HepG2 (cell line): ENCODE data around the gene TMEM164. TPM values are rescaled to one million over a fixed set of nuclear protein-coding genes. Genes with fewer than 3 reads are reported as not detected.

Experiments
- ATAC-seq: fragments of 200-7000 bp; cut with Tn5 transposase; 3 replicates; pipeline ENCODE4 v1.9.1; 2020; ENCODE audit warnings: mild to moderate bottlenecking, moderate library complexity
- BruUV-seq: library from RNA; stranded (reverse); fragments of 400-500 nt; replicated peaks from 2 replicates; lab custom pipeline; 2021; lab: Mats Ljungman, UMichigan
- CTCF ChIA-PET: fragments of 300-600 bp; formaldehyde crosslinking; extraction: SDS; loops from one replicate; lab custom pipeline; 2021; ENCODE audit warnings: low total read pairs, inconsistent platforms, low intra/inter-chr PET ratio; lab: Yijun Ruan, JAX
- POLR2A ChIA-PET: fragments of 350-600 bp; sonication (Branson Sonifier 250); formaldehyde crosslinking; loops from one replicate; lab custom pipeline; 2020; ENCODE audit warnings: antibody characterized with exemption, inconsistent platforms; lab: Yijun Ruan, JAX
- DNase-seq: peaks from one replicate; pipeline ENCODE4 v3.0.0-alpha.2; 2015; ENCODE audit warnings: low spot score
- FAIRE-seq: peaks from 3 replicates; lab custom pipeline; 2011; peaks lifted over from hg19 to GRCh38; lab: Jason Lieb, UNC
- H2AFZ ChIP-seq: one replicate; pipeline ENCODE4 v1.6.1; 2011; ENCODE audit warnings: low read length, inconsistent platforms
- H3K27ac ChIP-seq: fragments of 300-600 bp; 3 replicates; pipeline ENCODE4 v1.8.0; 2011; ENCODE audit warnings: mixed run types, mild to moderate bottlenecking, mixed read lengths, low read length, inconsistent platforms; ENCODE audit not compliant: insufficient read depth; ENCODE audit errors: extremely low read length
- H3K27me3 ChIP-seq, 2 experiments: fragments of 200-600 bp in 1 of 2; 2 replicates in 1 of 2; 3 replicates in 1 of 2; pipeline versions ENCODE4 v1.6.0 to v1.8.0; 2011; ENCODE audit warnings: low read length in 2 of 2, mild to moderate bottlenecking in 2 of 2, moderate library complexity in 2 of 2, inconsistent platforms in 1 of 2; ENCODE audit not compliant: insufficient read depth in 2 of 2, control insufficient read depth in 1 of 2
- H3K36me3 ChIP-seq, 2 experiments: fragments of 200-600 bp in 1 of 2; replicated peaks in 1 of 2; 2 replicates in 1 of 2; 3 replicates in 1 of 2; pipeline versions ENCODE4 v1.5.1 to v1.8.0; 2011; ENCODE audit warnings: low read length in 2 of 2, inconsistent platforms in 1 of 2; ENCODE audit not compliant: insufficient read depth in 2 of 2, control insufficient read depth in 1 of 2
- H3K4me1 ChIP-seq: 2 replicates; pipeline ENCODE4 v1.5.1; 2012; ENCODE audit warnings: low read length, inconsistent platforms; ENCODE audit not compliant: insufficient read depth
- H3K4me2 ChIP-seq: 2 replicates; pipeline ENCODE4 v1.6.0; 2011; ENCODE audit warnings: low read depth, low read length, inconsistent platforms
- H3K4me3 ChIP-seq, 3 experiments: fragments of 200-600 bp in 1 of 3; sonication (generic), shearing (Covaris generic) in 1 of 3; replicated peaks in 1 of 3; 2 replicates each; pipeline ENCODE4 v1.5.1; 2011 to 2016; ENCODE audit warnings: low read length in 3 of 3, inconsistent platforms in 2 of 3, low read depth in 2 of 3, mild to moderate bottlenecking in 2 of 3, control low read depth in 1 of 3, mixed read lengths in 1 of 3; ENCODE audit not compliant: insufficient read depth in 1 of 3
- H3K79me2 ChIP-seq: one replicate; pipeline ENCODE4 v1.6.1; 2011; ENCODE audit warnings: low read length, inconsistent platforms; ENCODE audit not compliant: insufficient read depth
- H3K9ac ChIP-seq: 2 replicates; pipeline ENCODE4 v1.6.0; 2011; ENCODE audit warnings: mild to moderate bottlenecking, low read depth, low read length, inconsistent platforms; ENCODE audit not compliant: insufficient read depth
- H3K9me3 ChIP-seq: 2 replicates; pipeline ENCODE4 v1.5.1; 2012; ENCODE audit warnings: mild to moderate bottlenecking, low read length
- H4K20me1 ChIP-seq: 2 replicates; pipeline ENCODE4 v1.6.0; 2011; ENCODE audit warnings: inconsistent platforms, mild to moderate bottlenecking, low read length, moderate library complexity; ENCODE audit not compliant: insufficient read depth
- CREB1 ChIP-seq, 2 experiments: fragments of 450-650 bp in 1 of 2; IDR thresholded peaks; 2 replicates each; pipeline ENCODE4 v1.6.1; 2016 to 2017; ENCODE audit warnings: control low read depth in 1 of 2, mild to moderate bottlenecking in 1 of 2, missing compliant biosample characterization in 1 of 2, missing genetic modification characterization in 1 of 2
- CSRNP1 ChIP-seq: sonication (generic); formaldehyde crosslinking; IDR thresholded peaks from 2 replicates; pipeline ENCODE4 v1.8.1; 2023; ENCODE audit warnings: mild to moderate bottlenecking, missing genetic modification reagents
- NCOA5 ChIP-seq: sonication (generic); formaldehyde crosslinking; IDR thresholded peaks from 2 replicates; pipeline ENCODE4 v1.4.0; 2020; ENCODE audit warnings: missing genetic modification reagents
- PAX8 ChIP-seq: sonication (generic); formaldehyde crosslinking; IDR thresholded peaks from 2 replicates; pipeline ENCODE4 v1.8.0; 2022; ENCODE audit warnings: mild to moderate bottlenecking, missing genetic modification reagents, borderline replicate concordance
- RFX3 ChIP-seq: IDR thresholded peaks from 2 replicates; pipeline ENCODE4 v1.6.1; 2016; ENCODE audit warnings: missing biosample characterization, missing genetic modification reagents
- ZFP91 ChIP-seq: sonication (generic); formaldehyde crosslinking; IDR thresholded peaks from 2 replicates; pipeline ENCODE4 v1.9.0; 2022; ENCODE audit warnings: missing genetic modification reagents, mild to moderate bottlenecking, borderline replicate concordance
- ZNF235 ChIP-seq: sonication (generic); formaldehyde crosslinking; IDR thresholded peaks from 2 replicates; pipeline ENCODE4 v1.8.1; 2023; ENCODE audit warnings: mild to moderate bottlenecking, missing genetic modification reagents, borderline replicate concordance
- WGBS: methylation state at CpG from one replicate; pipeline ENCODE4 v1.1.6; 2017; ENCODE audit warnings: low lambda C conversion rate; 5-methylcytosine and 5-hydroxymethylcytosine counted together
- in situ Hi-C: cut with HindIII; loops from 2 replicates; pipeline ENCODE4 v1.10.0; 2017; ENCODE audit warnings: low pct_unique_long_range_greater_than_20kb; ENCODE audit not compliant: extremely low pct_ligation_motif_present
- intact Hi-C: fragments of 100-400 bp; cut with micrococcal nuclease; formaldehyde crosslinking; loops from one replicate; pipeline ENCODE4 v1.10.0; 2022; ENCODE audit not compliant: unreplicated experiment
- polyA plus RNA-seq, 8 experiments: library from polyadenylated mRNA; depleted of rRNA in 3 of 8; stranded (reverse) in 7 of 8; unstranded in 1 of 8; fragments of >200 nt; fragmentation: Illumina TruSeq in 4 of 8; extraction: Trizol in 4 of 8; gene quantifications; 2 replicates each; pipeline versions ENCODE4 v1.2.1 to v1.2.3, GENCODE V29; 2011 to 2016; ENCODE audit warnings: low read depth in 4 of 8, missing spikeins in 1 of 8, mixed read lengths in 1 of 8; ENCODE audit not compliant: insufficient read depth in 1 of 8
- total RNA-seq, 5 experiments: library from RNA; depleted of rRNA; stranded (reverse); fragments of >200 nt; fragmentation: Illumina TruSeq; extraction: Trizol; gene quantifications; 2 replicates each; pipeline ENCODE4 v1.2.3, GENCODE V29; 2016; ENCODE audit warnings: low read depth in 1 of 5
- TF ChIP-seq, protein P1 (sequence below): sonication (generic); formaldehyde crosslinking; IDR thresholded peaks from 2 replicates; pipeline ENCODE4 v1.5.0; 2020; ENCODE audit warnings: missing genetic modification reagents
- TF ChIP-seq, protein P2 (sequence below): sonication (generic); formaldehyde crosslinking; IDR thresholded peaks from 2 replicates; pipeline ENCODE4 v1.4.0; 2020; ENCODE audit warnings: missing genetic modification reagents

The TMEM164 gene
- total and polyA plus RNA-seq, 2 of the 13 experiments (the other 11 are each of a cell fraction or from before 2014, with no cell fraction given) = 5.8 to 13.2 TPM

DNA sequence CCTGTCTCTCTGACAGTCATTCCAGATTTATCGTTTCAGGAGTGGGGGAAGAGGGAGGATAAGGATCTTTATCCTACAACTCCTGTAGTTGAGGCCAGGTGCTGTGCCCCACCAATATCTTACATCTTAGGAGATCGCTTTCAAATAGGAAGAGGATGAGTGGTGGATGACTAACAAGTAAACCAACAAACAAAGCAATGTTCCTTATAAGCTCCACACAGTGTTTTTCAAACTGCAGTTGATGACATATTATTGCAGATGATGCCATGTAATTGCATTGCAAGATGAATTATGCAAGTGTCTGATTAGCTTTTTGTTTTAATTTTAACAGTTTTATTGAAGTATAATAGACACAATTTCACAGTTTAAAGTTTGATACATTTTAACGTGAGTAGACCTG is 35.8 kb upstream of the TMEM164 start:
- no peaks in the 10 kb centered on the region for H3K4me1 ChIP-seq
- WGBS = 0% methylated on average over 2 of the region's 3 CpGs
- ChIA-PET CTCF (no interaction called here), POLR2A (no interaction called here)
- no peaks in the 10 kb centered on the region for H3K27me3 ChIP-seq
- BruUV-seq = no TSS peak
- no peaks in the 10 kb centered on the region for H3K36me3 ChIP-seq
- H3K4me3 ChIP-seq = no peak overlapping the region
- TF ChIP-seq CREB1 (IDR thresholded peaks at IDR 0.05) (no peak), CREB1 (CRISPR knock-in tag; IDR thresholded peaks at IDR 0.05) (no peak), PAX8 (CRISPR knock-in tag) (no peak), ZNF235 (no peak), NCOA5 (CRISPR knock-in tag) (no peak), CSRNP1 (CRISPR knock-in tag) (no peak), RFX3 (CRISPR knock-in tag) (no peak), ZFP91 (CRISPR knock-in tag) (no peak)
- TF ChIP-seq, protein P1, sequence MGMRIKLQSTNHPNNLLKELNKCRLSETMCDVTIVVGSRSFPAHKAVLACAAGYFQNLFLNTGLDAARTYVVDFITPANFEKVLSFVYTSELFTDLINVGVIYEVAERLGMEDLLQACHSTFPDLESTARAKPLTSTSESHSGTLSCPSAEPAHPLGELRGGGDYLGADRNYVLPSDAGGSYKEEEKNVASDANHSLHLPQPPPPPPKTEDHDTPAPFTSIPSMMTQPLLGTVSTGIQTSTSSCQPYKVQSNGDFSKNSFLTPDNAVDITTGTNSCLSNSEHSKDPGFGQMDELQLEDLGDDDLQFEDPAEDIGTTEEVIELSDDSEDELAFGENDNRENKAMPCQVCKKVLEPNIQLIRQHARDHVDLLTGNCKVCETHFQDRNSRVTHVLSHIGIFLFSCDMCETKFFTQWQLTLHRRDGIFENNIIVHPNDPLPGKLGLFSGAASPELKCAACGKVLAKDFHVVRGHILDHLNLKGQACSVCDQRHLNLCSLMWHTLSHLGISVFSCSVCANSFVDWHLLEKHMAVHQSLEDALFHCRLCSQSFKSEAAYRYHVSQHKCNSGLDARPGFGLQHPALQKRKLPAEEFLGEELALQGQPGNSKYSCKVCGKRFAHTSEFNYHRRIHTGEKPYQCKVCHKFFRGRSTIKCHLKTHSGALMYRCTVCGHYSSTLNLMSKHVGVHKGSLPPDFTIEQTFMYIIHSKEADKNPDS = no peak
- TF ChIP-seq, protein P2, sequence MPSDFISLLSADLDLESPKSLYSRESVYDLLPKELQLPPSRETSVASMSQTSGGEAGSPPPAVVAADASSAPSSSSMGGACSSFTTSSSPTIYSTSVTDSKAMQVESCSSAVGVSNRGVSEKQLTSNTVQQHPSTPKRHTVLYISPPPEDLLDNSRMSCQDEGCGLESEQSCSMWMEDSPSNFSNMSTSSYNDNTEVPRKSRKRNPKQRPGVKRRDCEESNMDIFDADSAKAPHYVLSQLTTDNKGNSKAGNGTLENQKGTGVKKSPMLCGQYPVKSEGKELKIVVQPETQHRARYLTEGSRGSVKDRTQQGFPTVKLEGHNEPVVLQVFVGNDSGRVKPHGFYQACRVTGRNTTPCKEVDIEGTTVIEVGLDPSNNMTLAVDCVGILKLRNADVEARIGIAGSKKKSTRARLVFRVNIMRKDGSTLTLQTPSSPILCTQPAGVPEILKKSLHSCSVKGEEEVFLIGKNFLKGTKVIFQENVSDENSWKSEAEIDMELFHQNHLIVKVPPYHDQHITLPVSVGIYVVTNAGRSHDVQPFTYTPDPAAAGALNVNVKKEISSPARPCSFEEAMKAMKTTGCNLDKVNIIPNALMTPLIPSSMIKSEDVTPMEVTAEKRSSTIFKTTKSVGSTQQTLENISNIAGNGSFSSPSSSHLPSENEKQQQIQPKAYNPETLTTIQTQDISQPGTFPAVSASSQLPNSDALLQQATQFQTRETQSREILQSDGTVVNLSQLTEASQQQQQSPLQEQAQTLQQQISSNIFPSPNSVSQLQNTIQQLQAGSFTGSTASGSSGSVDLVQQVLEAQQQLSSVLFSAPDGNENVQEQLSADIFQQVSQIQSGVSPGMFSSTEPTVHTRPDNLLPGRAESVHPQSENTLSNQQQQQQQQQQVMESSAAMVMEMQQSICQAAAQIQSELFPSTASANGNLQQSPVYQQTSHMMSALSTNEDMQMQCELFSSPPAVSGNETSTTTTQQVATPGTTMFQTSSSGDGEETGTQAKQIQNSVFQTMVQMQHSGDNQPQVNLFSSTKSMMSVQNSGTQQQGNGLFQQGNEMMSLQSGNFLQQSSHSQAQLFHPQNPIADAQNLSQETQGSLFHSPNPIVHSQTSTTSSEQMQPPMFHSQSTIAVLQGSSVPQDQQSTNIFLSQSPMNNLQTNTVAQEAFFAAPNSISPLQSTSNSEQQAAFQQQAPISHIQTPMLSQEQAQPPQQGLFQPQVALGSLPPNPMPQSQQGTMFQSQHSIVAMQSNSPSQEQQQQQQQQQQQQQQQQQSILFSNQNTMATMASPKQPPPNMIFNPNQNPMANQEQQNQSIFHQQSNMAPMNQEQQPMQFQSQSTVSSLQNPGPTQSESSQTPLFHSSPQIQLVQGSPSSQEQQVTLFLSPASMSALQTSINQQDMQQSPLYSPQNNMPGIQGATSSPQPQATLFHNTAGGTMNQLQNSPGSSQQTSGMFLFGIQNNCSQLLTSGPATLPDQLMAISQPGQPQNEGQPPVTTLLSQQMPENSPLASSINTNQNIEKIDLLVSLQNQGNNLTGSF = no peak
- in situ Hi-C loops = no loop called here
- H3K4me2 ChIP-seq = no peak overlapping the region
- H4K20me1 ChIP-seq = no peaks in the 10 kb centered on the region
- H3K27ac ChIP-seq = no peak overlapping the region
- no peak for ATAC-seq
- H2AFZ ChIP-seq = no peak overlapping the region
- intact Hi-C loops = no loop called here
- H3K79me2 ChIP-seq = no peaks in the 10 kb centered on the region
- H3K9ac ChIP-seq = no peak overlapping the region
- FAIRE-seq = no peak
- no peak for DNase-seq
- no peaks in the 10 kb centered on the region for H3K9me3 ChIP-seq
